ENCODE data around the gene PRKCB.

The PRKCB gene

GRCh38 chr16:24257958-24258357, 422.2 kb downstream of the PRKCB start:
- no peak for DNase-seq

GRCh38 chr16:24258791-24259190, 423.0 kb downstream of the PRKCB start:
- no peak for DNase-seq

GRCh38 chr16:24262816-24263215, 427.0 kb downstream of the PRKCB start:
- no peak for DNase-seq
